Tibial nerve (tissue), 3 donors: ENCODE data around the gene GRIK4.

Source experiments
- CTCF ChIP-seq, 5 experiments: fragments of 200-600 bp in 3 of 5; fragments of 450-650 bp in 2 of 5; sonication (generic) in 3 of 5; IDR thresholded peaks; one replicate each; pipeline ENCODE4 v1.5.1; 2016 to 2019; ENCODE audit warnings: antibody characterized with exemption in 5 of 5, mild to moderate bottlenecking in 3 of 5, moderate library complexity in 2 of 5
- POLR2A ChIP-seq, 2 donors: fragments of 450-650 bp; IDR thresholded peaks; one replicate each; pipeline ENCODE4 v1.6.1; 2017; ENCODE audit warnings: antibody characterized with exemption in 2 of 2, mild to moderate bottlenecking in 2 of 2, moderate library complexity in 2 of 2

- TF ChIP-seq CTCF (IDR thresholded peaks at IDR 0.05) = no peak
- no peak for TF ChIP-seq POLR2A (IDR thresholded peaks at IDR 0.05)
Observed at GRCh38 chr11:120977266-120978137, 466.0 kb downstream of the GRIK4 start.
